Thoracic aorta (tissue), 2 donors: ENCODE measurements around the gene CGB8. TPM values are rescaled to one million over a fixed set of nuclear protein-coding genes. Genes with fewer than 3 reads are reported as not detected.

Experiments
- ATAC-seq: fragments of 150-250 bp; one replicate; pipeline ENCODE4 v1.8.0; 2017; ENCODE audit warnings: low read depth; ENCODE audit not compliant: insufficient number of reproducible peaks, low FRiP score
- DNase-seq: peaks from one replicate; pipeline ENCODE4 v3.0.0-alpha.2; 2020; ENCODE audit warnings: low spot score
- H3K27ac ChIP-seq, 2 donors: fragments of 200-600 bp; sonication (generic); 1 replicate in 1 of 2; 2 replicates in 1 of 2; pipeline ENCODE4 v1.5.1; 2016; ENCODE audit warnings: mild to moderate bottlenecking in 2 of 2, moderate library complexity in 2 of 2
- H3K27me3 ChIP-seq: fragments of 200-600 bp; sonication (generic); replicated peaks from 2 replicates; pipeline ENCODE4 v1.6.0; 2016; ENCODE audit warnings: mild to moderate bottlenecking; ENCODE audit not compliant: insufficient read depth
- H3K36me3 ChIP-seq: fragments of 200-600 bp; sonication (generic); one replicate; pipeline ENCODE4 v1.5.1; 2016
- H3K4me1 ChIP-seq, 2 donors: fragments of 200-600 bp; sonication (generic); 1 replicate in 1 of 2; 2 replicates in 1 of 2; pipeline versions ENCODE4 v1.5.1 to v1.6.0; 2016; ENCODE audit warnings: low read depth in 2 of 2, mild to moderate bottlenecking in 1 of 2; ENCODE audit not compliant: control insufficient read depth in 1 of 2
- H3K4me3 ChIP-seq: fragments of 200-600 bp; sonication (generic); 2 replicates; pipeline ENCODE4 v1.5.1; 2016; ENCODE audit warnings: mild to moderate bottlenecking
- H3K9me3 ChIP-seq: fragments of 200-600 bp; sonication (generic); 2 replicates; pipeline ENCODE4 v1.5.1; 2016
- total RNA-seq, 2 donors: library from RNA; depleted of rRNA; stranded (reverse); fragments of >200 nt; gene quantifications; one replicate each; pipeline versions ENCODE4 v1.1.0 to v1.2.3, GENCODE V29; 2016
- TF ChIP-seq, protein P1 (sequence below): fragments of 200-600 bp; sonication (generic); IDR thresholded peaks from one replicate; pipeline ENCODE4 v1.5.1; 2019; ENCODE audit warnings: antibody characterized with exemption

Gene CGB8
- total RNA-seq, 2 donors from 2014 or later, result not detected

DNA sequence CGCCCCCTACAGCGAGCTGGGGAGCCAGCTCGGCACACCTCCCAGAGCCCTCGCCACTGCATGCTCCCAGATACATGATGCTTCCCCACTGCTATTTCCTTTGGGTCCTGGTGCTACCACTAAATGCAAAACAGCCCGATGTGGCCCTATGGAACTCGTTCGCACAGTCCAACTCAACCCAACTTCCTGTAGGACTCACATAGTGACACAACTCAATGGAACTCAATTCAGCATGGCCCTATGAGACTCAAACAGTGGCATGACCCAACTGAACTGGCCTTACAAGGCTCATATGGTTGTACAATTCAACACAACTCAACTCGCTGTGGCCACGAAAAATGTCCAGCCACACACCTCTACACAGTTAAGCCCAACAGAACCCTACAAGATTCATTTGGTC lies 20.1 kb upstream of the CGB8 start:
- TF ChIP-seq, protein P1, sequence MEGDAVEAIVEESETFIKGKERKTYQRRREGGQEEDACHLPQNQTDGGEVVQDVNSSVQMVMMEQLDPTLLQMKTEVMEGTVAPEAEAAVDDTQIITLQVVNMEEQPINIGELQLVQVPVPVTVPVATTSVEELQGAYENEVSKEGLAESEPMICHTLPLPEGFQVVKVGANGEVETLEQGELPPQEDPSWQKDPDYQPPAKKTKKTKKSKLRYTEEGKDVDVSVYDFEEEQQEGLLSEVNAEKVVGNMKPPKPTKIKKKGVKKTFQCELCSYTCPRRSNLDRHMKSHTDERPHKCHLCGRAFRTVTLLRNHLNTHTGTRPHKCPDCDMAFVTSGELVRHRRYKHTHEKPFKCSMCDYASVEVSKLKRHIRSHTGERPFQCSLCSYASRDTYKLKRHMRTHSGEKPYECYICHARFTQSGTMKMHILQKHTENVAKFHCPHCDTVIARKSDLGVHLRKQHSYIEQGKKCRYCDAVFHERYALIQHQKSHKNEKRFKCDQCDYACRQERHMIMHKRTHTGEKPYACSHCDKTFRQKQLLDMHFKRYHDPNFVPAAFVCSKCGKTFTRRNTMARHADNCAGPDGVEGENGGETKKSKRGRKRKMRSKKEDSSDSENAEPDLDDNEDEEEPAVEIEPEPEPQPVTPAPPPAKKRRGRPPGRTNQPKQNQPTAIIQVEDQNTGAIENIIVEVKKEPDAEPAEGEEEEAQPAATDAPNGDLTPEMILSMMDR, result no peak
- Histone ChIP-seq H3K36me3 (no peaks in the 10 kb centered on the region), H3K9me3 (no peaks in the 10 kb centered on the region), H3K4me1 (peaks cover 0 to 4% of the 10 kb centered on the region in 2 donors), H3K27me3 (peaks cover 6% of the 10 kb centered on the region), H3K4me3 (no peak overlapping the region), H3K27ac (no peak overlapping the region)
- ATAC-seq (no peak), DNase-seq (no peak)

DNA sequence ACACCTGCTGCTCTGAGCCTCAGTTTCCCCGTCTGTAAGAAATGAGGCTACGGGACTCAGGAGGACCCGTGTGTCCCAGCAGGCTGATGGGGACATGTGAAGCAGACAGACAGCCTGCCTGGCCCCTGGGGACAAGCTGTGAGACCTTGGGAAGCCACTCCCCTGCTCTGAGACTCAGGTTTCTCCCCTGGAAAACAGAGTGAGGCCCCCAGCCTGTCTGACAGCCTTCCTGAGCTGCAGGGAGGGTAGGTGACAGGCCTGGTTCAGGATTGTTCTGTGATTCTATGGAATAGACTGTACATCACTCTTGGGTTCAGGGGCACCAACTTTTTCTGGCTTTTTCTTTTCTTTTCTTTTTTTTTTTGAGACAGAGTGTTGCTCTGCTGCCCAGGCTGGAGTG lies 18.6 kb upstream of the CGB8 start:
- ATAC-seq, result no peak
- peaks cover 0 to 4% of the 10 kb centered on the region in 2 donors for H3K4me1 ChIP-seq
- TF ChIP-seq, protein P1, result no peak
- no peak overlapping the region for H3K4me3 ChIP-seq
- no peak overlapping the region for H3K27ac ChIP-seq
- H3K36me3 ChIP-seq, result no peaks in the 10 kb centered on the region
- H3K9me3 ChIP-seq, result no peaks in the 10 kb centered on the region
- no peak for DNase-seq
- no peaks in the 10 kb centered on the region for H3K27me3 ChIP-seq

DNA sequence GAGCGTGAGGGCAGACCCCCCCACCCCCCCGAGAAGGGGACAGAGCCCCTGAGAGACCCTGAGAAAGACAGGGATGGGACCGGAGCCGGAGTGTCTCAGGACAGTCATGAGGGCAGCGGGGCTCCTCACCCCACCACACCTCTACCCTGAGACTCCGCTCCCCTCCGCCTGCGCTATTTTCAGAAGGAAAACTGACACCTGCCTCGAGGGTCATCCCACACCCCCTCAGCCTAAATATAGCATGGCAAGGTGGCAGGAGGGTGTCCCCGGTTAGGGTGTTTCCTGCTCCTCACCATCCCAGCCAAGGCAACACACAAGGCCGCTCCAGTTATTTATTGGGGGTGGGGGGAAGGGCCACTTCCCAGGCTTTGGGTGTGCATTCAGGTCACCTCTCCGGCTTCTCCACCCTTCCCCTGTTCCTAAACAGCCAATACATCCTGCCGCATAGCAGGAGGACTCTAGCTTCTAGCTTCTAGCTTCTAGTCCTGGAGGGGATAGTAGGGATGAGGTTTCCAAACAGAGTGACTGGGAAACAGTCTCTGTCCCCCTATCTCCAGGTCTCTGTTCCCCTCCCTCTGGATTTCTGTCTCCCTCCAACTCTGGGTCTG lies 17.1 kb upstream of the CGB8 start:
- Histone ChIP-seq H3K27ac (no peak overlapping the region), H3K4me3 (no peak overlapping the region), H3K9me3 (no peaks in the 10 kb centered on the region), H3K27me3 (no peaks in the 10 kb centered on the region), H3K4me1 (no peaks in the 10 kb centered on the region), H3K36me3 (no peaks in the 10 kb centered on the region)
- ATAC-seq, result no peak
- no peak for DNase-seq
- TF ChIP-seq, protein P1, result no peak

DNA sequence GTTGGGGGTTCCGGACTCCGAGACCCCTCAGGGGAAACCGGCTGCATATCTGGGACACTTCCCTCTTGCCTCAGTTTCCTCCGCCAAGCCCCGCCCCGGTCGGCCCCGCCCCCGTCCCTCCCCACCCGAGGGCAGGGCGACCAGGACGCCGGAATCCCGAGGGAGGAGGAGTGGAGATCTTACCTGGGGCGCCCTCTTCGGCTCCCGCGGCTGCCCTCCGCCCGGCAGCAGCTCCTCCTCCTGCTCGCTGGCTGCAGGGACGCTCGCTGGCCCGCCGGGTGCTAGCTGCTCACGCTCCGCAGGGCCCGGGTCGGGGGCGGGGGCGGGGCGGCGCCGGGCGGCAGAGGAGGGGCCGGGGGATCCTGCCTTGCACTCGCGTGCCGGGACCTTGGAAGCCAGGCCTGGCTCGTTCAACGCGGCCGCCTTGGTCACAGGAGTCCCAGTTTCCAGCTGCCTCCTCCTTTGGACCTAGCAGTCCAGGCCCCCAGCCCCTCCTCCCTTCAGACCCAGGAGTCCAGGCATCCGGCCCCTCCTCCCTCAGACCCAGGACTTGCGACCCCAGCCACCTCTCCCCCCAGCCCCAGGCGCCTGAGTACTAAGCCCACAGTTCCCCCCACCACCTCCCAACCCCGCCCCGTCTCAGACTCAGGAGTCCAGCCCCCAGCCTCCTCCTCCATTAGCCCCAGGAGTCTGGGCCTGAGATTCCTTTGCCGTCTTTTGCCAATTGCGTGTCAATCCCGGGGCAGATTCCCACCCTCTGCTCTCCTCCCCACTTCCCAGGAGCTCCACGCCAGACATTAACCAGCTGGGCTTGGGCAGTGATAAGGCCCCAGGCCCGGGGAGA lies 16.1 kb upstream of the CGB8 start, which contains the start of gene NTF4:
NTF4 (minus strand) TSS at position 51 of the 844 bp plus-strand sequence. CDS start 2,821 bp downstream, outside the sequence.
- Histone ChIP-seq H3K4me3 (peak within 1 kb of the TSS; percentile 43), H3K4me1 (no peaks in the 10 kb centered on the region), H3K27me3 (no peaks in the 10 kb centered on the region), H3K36me3 (no peaks in the 10 kb centered on the region), H3K9me3 (no peaks in the 10 kb centered on the region), H3K27ac (no peak within 1 kb of the TSS)
- DNase-seq (no peak), ATAC-seq (no peak)
- TF ChIP-seq, protein P1, result no peak

DNA sequence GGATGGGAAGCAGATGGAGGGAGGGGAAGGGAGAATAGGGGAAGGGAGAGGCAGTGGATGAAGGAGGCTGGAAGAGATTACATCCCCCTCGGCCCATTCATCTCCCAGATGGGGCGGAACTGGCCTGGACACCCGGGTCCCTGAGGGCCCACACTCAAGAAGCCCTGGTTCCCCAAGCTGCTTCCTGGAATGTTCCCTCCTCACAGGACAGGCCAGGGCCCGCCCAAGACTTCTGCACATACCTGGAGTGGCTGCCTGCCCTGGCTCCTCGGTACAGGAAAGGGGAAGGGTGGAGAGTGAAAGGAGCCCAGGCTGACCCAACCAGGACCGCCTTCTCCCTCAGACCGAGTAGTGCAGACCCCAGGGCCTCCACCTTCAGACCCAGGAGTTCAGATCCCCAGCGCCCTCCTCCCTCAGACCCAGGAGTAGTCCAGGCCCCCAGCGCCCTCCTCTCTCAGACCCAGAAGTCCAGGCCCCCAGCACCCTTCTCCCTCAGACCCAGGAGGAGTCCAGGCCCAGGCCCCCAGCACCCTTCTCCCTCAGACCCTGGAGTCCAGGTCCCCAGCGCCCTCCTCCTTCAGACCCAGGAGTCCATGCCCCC lies 15.2 kb upstream of the CGB8 start:
- Histone ChIP-seq H3K27me3 (no peaks in the 10 kb centered on the region), H3K4me1 (no peaks in the 10 kb centered on the region), H3K9me3 (no peaks in the 10 kb centered on the region), H3K4me3 (no peak overlapping the region), H3K27ac (no peak overlapping the region), H3K36me3 (no peaks in the 10 kb centered on the region)
- ATAC-seq (no peak), DNase-seq (no peak)
- TF ChIP-seq, protein P1, result no peak
